PC-9 (cell line): ENCODE data around the gene UBAC1.

ENCODE experiments used
- EZH2 ChIP-seq: fragments of 200-600 bp; sonication (generic); IDR thresholded peaks from 2 replicates; pipeline ENCODE4 v1.8.0; 2017; ENCODE audit warnings: antibody characterized with exemption, low read depth
- TF ChIP-seq, protein P1 (sequence below): fragments of 200-600 bp; sonication (generic); conservative IDR thresholded peaks from 2 replicates; pipeline ENCODE4 v1.6.1; 2017; ENCODE audit warnings: mixed run types, antibody characterized with exemption, mild to moderate bottlenecking, moderate library complexity

DNA sequence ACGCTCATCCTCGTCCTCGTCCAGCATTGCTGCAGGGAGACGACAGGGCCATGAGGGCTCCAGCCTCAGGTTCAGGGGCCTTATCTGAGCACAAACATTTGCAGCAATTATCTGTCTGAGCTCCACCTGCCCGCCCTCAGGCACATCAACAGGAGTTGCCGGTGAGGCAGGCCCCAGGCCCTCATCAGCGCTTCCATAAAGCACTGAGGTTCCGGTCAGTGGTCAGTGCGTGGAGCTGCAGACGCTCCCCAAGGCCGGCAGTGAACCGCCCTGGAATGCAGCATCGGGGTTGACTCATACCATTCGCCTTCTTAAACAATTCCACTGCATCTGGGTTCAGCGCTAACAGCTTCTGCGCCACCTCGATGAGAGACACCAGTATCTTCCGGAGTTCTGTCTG is 15.2 kb downstream of the UBAC1 start:
- no peak for TF ChIP-seq EZH2
- TF ChIP-seq, protein P1, sequence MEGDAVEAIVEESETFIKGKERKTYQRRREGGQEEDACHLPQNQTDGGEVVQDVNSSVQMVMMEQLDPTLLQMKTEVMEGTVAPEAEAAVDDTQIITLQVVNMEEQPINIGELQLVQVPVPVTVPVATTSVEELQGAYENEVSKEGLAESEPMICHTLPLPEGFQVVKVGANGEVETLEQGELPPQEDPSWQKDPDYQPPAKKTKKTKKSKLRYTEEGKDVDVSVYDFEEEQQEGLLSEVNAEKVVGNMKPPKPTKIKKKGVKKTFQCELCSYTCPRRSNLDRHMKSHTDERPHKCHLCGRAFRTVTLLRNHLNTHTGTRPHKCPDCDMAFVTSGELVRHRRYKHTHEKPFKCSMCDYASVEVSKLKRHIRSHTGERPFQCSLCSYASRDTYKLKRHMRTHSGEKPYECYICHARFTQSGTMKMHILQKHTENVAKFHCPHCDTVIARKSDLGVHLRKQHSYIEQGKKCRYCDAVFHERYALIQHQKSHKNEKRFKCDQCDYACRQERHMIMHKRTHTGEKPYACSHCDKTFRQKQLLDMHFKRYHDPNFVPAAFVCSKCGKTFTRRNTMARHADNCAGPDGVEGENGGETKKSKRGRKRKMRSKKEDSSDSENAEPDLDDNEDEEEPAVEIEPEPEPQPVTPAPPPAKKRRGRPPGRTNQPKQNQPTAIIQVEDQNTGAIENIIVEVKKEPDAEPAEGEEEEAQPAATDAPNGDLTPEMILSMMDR = no peak
